G401.6 (cell line): Measurements from ENCODE around the gene ENPP7.

ENCODE experiments used
- FAIRE-seq: peaks from 2 replicates; lab custom pipeline; 2012; peaks lifted over from hg19 to GRCh38; lab: Jason Lieb, UNC

The ENPP7 gene, protein sequence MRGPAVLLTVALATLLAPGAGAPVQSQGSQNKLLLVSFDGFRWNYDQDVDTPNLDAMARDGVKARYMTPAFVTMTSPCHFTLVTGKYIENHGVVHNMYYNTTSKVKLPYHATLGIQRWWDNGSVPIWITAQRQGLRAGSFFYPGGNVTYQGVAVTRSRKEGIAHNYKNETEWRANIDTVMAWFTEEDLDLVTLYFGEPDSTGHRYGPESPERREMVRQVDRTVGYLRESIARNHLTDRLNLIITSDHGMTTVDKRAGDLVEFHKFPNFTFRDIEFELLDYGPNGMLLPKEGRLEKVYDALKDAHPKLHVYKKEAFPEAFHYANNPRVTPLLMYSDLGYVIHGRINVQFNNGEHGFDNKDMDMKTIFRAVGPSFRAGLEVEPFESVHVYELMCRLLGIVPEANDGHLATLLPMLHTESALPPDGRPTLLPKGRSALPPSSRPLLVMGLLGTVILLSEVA

DNA sequence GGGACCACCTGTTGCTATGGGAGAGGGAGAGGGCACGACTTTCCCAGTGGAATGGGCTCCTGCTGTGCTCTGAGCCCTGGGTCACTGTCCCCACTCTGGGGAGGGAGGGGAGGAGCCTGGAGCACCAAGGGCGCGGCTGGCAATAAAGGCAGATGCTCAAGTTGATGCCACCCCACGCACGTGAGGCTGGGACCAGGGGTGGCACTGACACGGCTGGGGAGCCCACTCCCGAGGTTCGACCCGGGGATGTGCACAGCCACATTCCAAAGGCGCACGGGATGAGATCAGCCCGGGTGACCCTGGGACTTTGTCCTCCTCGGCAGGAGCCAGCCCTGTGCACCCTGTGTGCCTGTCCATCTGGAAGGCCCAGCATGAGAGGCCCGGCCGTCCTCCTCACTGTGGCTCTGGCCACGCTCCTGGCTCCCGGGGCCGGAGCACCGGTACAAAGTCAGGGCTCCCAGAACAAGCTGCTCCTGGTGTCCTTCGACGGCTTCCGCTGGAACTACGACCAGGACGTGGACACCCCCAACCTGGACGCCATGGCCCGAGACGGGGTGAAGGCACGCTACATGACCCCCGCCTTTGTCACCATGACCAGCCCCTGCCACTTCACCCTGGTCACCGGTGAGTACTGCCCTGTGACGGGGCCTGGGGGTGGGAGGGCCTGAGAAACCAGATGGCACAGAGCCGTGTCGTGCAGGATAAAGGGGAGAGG is at the start of gene ENPP7:
ENPP7 (plus strand) TSS at position 175 of the 715 bp plus-strand sequence; CDS start at position 372, 197 bp downstream.
- FAIRE-seq = no peak

DNA sequence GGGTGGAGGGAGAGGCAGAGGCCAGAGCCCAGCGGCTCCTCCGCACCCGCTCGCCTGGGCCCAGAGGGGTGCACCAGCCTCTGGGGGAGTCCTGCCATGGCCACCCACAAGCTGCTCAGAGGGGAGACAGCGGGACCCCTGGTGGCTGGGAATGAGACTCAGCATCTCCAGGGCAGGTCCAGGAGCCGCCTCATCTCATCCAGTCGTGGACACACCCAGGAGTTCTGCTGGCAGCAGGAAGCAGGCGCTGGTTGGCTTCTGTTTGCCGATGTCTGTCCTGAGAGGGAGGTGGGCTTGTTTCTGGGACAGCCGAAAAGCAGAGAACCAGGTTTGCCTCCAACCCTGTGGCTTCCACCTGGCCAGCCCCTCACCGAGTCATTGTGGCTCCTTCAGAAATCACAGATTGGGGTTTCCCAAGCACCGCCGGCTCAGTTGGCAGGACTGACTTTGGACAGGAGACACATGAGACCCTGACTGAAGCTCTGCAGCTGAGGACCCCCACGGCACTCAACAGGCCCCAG is 49.6 kb upstream of the ENPP7 start:
- FAIRE-seq = no peak

DNA sequence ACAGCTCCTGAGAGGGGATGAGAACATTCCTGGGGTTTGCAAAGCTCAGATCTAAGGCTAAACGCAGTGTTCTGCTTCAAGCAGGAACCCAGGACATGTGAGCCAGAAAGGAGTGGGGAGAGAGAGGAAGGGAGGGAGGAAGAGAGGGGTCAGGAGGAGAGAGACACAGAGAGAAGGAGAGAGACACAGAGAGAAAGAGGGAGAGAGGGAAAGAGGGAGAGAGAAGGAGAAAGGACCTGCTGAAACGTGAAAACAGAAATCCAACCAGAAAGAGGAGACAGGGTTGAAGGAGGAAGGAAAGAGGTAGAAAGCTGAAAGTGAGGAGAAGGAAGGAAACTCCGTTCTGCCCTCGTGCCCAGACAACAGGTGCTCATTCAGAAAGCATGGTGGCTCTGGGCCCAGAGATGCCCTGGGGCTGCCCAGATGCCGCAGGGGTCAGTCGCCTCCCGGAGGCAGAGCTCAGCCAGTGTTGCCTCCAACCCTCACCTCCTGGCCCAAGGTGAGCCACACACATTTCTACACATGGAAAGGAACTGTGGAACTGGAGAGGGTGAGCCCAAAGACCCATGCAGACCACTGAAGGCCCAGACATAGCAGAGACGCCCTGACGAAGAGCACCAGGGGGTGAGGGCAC is 49.0 kb upstream of the ENPP7 start:
- no peak for FAIRE-seq

DNA sequence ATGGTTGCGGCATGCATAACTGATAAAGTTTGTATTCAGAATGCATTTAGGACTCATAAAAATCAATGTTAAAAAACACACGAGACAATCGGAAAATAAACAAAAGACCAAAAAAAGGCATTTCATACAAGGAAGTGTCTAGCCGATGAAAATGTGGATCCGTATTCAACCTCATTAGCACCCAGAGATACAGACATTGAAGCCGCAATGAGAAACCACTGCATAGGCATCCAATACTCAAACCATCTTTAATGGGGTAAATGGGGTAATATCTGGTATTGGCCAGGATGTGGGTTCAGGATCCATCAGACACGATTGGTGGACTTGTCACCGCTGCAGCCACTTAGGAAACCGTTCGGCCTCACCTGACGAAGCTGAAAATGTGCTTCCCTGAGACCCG is 47.4 kb upstream of the ENPP7 start:
- FAIRE-seq = no peak

DNA sequence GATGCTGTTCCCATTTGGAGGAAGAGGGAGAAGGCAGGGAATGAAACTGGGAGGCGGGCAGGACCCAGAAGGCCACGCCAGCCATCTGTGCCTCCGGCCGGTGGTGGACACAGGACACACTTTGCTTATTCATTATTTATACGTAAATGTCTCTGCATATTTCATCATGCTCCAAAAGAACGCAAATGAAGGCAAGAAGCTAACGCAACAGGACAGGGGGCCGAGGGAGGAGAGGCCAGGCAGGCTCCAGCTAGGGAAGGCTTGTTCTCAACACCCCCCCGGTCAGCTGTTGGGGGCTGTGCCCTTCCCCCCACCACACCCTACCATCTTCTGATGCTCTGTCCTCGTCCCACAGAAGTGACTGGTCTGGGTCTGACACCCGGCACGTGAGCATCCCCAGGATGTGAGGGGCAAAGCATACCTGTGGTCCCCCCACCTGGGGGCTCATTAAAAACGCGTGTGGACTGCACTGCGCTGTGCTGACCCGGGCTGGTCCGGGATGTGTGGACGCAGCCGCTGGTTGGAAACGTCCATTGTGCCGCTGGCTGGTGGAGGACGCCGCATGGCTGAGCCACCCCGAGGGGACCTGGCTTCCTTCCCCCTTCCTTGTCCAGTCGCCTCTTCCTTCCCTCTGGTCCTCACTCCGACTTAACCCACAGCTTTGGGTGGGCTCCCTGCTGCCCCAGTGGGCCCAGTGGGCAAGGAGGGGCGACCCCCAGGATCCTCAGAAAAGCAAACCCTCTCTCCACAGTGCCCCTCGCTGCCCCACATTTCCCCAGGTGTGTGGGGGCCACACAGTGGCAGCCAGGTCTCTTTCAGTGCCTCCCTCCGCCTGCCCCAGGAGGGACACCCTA is 46.4 kb upstream of the ENPP7 start:
- no peak for FAIRE-seq

DNA sequence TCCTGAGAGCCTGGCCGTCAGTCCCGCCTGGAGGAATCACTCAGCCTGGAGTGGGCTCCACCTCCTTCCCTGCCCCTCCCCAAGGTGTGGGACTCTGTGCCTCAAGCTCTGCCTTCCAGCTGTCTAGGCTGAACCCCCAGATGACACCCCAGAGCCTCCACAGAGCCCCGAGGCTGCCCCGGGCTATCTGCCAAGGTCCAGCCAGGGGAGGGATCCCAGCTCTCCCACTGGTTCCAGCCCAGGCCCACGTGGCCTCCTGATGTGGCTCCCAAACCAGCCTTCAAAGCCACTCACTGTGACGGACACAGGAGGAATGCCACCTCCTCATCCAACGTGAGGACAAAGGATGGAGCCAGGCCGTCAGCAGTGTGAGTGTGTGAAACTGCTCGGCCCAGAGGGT is 45.6 kb upstream of the ENPP7 start:
- FAIRE-seq = no peak

DNA sequence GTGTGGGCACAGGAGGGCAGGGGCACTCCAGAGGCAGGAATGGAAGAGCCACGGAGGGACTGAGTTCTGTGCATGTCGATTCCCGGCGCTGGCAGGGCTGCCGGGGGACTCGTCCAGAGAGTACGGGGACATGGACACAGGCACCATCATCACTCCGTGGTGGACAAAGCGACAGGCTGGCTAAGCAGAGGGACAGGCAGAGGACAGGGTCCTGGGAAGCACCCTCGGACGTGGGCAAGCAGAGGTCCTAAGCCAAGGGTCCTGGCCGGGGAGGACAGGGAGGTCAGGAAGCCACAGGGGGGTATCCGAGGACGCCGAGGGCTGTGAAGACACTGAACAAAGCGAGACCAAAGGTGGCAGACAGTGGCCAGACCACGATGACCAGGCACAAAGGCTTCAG is 44.3 kb upstream of the ENPP7 start:
- FAIRE-seq = no peak

DNA sequence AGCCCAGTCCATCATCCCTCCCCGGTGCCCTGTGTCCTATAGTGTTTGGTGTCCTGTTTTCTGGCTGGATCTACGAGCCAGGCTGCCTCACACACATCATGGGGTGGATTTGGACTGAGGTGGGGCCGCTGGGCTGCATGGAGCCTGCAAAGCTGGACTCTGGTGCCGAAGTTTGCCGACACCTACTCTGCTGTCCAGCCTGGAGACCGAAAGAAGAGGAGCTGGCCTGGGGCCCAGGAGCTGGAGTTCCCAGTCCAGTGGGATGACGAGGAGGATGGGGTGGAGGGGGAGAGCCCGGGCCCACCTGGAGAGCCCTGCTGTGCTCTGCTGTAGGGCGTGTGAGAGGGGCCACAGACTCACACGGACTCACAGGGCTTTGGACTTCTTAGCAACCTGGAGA is 40.3 kb upstream of the ENPP7 start:
- FAIRE-seq = no peak

DNA sequence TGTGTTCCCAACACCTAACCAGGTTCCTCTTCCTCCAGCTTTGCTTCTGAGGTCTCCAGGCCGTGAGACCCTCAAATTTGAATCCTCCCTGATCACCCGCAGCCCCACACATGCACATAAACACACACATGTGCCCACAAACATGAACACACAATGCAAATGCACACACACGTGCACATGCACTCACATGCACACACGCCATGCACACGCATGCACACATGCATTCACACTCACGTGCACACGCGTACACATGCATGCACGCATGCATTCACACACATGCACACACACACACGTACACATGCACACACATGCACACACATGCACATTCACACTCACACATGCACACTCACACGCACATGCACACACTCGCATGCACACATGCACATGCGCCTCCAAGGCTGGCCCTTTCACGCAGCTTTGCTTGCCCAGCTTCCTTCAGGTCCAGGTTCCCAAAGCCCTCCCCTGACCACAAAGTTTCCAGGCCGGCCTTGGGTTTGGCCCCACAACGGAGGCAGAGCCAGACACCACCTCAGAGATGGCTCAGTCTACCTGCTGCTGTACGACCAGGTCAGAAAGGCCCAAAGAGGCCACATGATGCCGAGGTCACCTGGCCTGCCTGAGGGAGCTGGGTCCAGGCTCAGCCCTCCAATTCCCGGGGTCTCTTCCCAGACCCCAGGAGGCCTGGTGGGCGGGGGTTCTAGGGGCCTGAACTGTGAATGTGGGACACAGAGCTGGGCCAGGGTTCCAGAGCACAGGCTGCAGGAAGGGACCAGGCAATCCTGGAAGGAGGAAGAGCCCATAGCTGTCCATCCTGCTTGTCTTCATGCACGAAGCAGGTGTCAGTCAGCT is 39.5 kb upstream of the ENPP7 start:
- no peak for FAIRE-seq

DNA sequence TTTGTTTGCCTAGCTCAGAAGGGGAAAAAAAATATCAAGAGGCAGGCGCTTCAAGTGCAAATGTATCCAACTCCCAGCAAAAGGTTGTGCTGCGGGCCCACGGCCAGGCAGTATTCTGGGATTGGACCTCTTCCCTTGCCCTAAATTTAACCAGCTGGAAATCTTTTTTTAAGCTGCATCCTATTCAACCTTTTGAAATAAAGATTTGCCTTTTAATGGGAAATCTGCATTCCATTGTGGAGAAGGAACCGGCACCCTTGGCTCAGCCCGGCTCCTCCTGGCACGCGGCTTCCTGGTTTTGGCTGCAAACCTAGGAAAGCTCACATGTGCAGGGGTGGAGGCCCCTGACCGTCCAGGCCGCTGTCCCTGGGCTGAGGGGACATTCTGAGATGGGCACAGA is 38.8 kb upstream of the ENPP7 start:
- FAIRE-seq = no peak

DNA sequence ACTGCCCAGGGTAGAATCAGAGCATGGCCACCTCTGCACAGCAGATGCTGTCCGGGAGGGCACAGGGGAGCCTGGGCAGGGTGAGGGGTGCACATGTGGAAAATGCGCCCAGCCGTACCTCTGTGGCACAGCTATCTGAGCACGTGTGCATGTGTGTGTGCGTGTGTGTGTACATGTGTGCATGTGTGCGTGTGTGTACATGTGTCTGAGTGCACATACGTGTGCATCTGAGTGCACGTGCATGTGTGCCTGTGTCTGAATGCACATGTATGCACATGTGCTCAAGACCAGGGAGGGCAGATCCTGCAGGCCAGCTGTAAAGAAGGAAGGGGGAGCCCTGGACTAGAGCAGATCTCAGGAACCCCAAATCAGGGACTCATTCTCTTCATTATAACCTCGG is 37.3 kb upstream of the ENPP7 start:
- FAIRE-seq = no peak

DNA sequence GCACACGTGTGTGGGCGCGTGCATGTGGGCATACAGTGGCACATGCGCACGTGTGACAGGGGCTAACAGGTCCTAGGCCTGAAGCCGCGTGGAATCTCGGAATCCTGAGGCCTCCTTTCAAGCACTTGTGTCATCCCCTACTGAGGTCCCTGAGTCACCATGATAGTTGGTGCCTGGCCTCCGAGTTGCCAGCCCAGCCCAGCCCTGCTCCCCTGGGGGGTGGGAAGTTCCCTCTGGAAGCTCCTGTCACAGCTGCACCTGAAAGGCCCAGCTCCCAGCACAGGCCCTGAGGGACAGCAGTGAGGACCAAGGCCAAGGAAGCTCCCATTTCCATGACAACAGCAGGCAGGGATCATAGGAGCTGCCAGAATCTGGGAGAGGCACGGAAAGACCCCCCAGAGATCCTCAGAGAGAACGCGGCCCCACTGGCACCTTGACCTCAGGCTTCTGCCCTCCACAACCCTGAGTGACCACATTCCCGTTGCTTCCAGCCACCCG is 35.4 kb upstream of the ENPP7 start:
- FAIRE-seq = no peak

DNA sequence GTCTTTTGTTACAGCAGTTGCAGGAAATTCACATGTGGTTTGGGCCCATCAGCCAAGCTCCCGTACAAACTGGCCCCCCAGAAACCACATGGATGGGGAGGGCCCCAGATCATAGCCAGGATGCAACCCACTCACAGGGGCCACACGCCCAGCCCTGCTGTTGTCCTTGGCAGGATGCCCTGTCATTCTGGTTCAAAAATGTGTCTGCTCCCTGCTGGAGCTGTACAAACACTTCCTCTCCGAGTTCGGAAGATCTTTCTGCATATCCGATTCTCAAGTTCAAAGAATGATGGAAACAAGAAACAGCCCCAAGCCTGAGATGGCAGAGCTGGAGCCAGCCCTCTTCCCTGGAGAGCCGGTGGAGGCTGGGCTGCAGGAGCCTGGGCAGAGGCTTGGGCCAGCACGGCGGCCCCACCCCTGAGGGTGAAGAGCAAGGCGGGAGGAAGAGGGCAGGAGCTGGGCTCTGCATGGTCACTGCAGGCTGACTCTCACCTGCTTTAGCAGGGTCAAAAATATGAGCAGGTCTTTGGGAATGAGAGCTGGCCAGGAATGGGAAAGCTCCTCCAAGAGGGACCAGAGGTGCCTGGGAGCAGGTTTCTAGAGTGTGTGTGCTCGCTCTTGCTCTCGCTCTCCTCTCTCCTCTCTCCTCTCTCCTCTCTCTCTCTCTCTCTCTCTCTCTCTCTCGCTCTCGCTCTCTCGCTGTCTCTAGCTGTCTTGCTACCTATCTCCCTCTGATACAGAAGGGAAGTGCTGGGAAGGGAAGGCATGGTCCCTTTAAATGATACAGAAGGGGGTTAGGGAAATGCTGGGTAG is 34.7 kb upstream of the ENPP7 start:
- no peak for FAIRE-seq

DNA sequence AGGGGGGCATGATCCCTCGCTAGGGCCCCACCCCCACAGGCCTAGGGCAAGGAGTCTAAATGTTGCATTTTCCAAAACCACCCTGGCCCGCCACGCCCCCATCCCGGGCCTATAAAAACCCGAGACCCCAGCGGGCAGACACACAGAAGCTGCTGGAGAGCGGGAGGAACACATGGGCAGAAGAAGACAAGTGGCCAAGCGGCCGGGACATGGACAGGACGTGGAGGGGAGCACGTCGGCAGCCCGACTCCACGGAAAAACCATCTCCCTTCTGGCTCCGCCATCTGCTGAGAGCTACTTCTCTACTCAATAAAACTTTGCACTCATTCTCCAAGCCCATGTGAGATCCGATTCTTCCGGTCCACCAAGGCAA is 34.1 kb upstream of the ENPP7 start:
- no peak for FAIRE-seq

DNA sequence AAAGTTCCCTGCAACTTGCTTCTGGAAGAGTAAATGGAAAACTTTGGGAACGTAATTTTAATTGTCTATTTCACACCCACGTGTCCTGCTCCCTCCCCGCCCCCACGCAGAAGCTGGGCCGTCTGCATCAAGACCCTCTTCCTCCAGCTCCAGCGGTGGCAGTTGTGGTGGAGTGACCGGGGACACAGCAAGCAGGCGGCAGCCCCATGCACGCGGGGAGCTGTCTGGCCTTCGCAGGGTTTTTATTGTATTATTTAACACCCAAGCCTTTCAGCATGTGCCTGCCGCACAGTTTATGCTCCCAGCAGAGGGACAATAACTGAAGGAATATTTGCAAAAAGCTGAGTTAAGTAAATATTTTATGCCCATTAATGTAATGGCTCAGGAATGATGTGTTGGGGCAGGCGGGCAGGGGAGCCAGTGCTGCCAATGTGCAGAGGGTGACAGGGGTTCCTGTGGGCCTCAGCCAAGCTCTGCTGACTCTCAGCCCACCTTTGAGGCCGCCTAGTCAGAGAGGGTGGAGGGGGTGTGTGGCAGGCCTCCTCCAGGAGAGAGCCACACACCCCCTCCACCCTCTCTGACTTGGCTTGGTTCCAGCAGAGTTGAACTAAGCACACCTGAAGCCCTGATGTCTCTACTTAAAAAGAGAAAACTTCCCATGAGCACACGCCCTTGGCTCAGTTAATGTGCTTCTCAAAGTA is 32.4 kb upstream of the ENPP7 start:
- no peak for FAIRE-seq

DNA sequence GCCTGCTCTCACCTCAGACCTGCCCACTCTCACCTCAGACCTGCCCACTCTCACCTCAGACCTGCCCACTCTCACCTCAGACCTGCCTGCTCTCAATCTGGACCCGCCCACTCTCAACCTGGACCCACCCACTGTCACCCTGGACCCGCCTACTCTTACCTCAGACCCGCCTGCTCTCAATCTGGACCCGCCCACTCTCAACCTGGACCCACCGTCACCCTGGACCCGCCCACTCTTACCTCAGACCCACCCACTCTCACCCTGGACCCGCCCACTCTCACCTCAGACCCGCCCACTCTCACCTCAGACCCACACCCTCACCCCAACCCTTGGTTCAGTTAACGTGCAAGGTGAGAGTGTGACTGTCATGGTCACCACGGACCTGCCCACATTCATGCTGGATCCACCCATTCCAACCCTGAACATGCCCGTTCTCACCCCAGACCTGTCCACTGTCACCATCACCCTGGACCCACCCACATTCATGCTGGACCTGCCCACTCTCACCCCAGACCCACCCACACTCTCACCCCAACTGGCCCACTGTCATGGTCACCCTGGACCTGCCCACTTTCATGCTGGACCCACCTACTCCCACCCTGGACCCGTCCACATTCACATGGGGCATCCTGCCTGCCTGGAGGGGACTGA is 31.2 kb upstream of the ENPP7 start:
- no peak for FAIRE-seq

DNA sequence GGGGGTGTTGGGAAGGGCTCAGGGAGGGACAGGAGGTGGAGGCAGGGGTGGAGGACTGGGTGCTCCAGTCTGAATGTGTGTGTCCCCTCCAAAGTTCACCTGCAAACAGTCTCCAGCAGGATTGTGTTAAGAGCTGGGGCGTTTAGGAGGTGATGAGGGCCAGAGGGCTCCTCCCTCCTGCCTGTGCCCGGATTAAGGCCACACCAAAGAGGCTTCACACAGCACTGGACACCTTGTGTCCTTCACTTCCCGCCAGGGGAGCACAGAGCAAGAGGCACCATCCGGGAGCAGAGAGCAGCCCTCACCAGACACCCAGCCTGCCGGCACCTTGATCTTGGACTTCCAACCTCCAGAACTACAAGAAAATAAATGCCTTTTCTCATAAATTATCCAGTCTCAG is 30.2 kb upstream of the ENPP7 start:
- no peak for FAIRE-seq

DNA sequence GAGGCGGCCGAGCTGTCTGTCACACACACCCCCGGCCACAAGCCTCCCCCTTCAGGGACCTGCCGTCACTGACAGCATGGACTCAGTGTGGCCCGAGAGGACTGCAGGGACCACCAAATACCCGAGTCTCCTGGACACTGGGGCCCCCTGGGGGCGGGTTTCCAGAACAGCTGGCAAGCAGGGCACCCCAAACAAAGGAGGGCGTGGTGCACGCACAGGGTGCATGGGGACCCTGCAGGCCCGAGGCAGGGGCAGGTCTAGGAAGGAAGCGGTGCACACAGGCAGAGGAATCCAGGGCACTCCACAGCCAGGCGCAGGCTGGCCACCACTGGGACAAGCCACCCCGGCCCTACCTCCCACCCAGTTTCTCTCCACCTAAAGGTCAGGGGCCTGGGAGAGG is 28.7 kb upstream of the ENPP7 start:
- FAIRE-seq = no peak
